ENCODE data around the gene BCL2L14.

DNA sequence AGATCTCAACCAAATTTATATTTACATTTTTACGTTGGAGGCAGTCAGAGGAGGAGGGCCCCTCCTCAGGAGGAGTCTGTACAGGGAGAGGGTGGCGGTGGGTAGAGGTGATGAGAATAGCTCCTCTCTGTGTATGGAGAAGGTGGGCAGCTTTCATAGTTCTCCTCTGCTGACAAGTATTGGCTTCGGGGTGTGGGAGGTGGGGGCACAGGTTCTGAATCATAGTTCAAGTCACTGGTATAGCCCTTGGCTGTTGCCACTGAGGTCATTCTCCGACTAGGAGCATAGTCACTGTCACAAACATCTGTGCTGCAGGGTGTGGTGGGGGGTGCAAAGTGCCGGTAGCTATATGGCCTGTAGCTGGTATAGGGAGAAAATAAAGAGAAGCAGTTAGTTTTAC is 50.3 kb downstream of the BCL2L14 start:
- no peak for TF ChIP-seq POLR2AphosphoS5 (IDR thresholded peaks at IDR 0.05; ENCODE audit: borderline replicate concordance, low read depth, low read length)
- no peak for TF ChIP-seq EZH2 (IDR thresholded peaks at IDR 0.05)
- no peak for TF ChIP-seq FOXP2 (optimal IDR thresholded peaks at IDR 0.05; ENCODE audit: control extremely low read depth, extremely low read length, insufficient read depth)
